H1 (cell line): ENCODE data around the gene RALGAPA2. TPM values are rescaled to one million over a fixed set of nuclear protein-coding genes. Genes with fewer than 3 reads are reported as not detected.

ENCODE experiments used
- BRCA1 ChIP-seq: IDR thresholded peaks from 2 replicates; pipeline ENCODE4 v1.6.1; 2012; ENCODE audit warnings: low read depth, low read length, improper control_type of control experiment
- NANOG ChIP-seq: IDR thresholded peaks from 2 replicates; pipeline ENCODE4 v1.6.1; 2011; ENCODE audit warnings: low read length, low read depth, mild to moderate bottlenecking, inconsistent platforms; ENCODE audit not compliant: insufficient read depth, poor library complexity, severe bottlenecking
- PHF8 ChIP-seq: fragments of 200-600 bp; sonication (generic); conservative IDR thresholded peaks from 2 replicates; pipeline ENCODE4 v1.7.1; 2012; ENCODE audit warnings: low read depth, mild to moderate bottlenecking, inconsistent platforms, low read length, moderate library complexity
- POLR2A ChIP-seq, 2 experiments: IDR thresholded peaks; 1 replicate in 1 of 2; 2 replicates in 1 of 2; pipeline ENCODE4 v1.6.1; 2011; ENCODE audit warnings: low read depth in 2 of 2, low read length in 2 of 2, mild to moderate bottlenecking in 2 of 2; ENCODE audit errors: control extremely low read depth in 1 of 2
- SP4 ChIP-seq: IDR thresholded peaks from 2 replicates; pipeline ENCODE4 v1.6.1; 2012; ENCODE audit warnings: low read length, inconsistent platforms
- TCF12 ChIP-seq: IDR thresholded peaks from 2 replicates; pipeline ENCODE4 v1.6.1; 2011; ENCODE audit warnings: low read depth, mild to moderate bottlenecking, low read length
- polyA plus RNA-seq, 7 experiments: library from polyadenylated mRNA; depleted of rRNA in 3 of 7; stranded (reverse) in 5 of 7; unstranded in 2 of 7; fragments of >200 nt in 5 of 7; fragments of 200-250 nt in 2 of 7; gene quantifications; 1 replicate in 5 of 7; 2 replicates in 1 of 7; 4 replicates in 1 of 7; pipeline versions ENCODE4 v1.2.1 to v1.2.3, GENCODE V29; 2011 to 2013; ENCODE audit warnings: missing spikeins in 2 of 7, mixed read lengths in 2 of 7
- total RNA-seq: library from RNA; stranded (reverse); fragmentation: NEBNext Ultra II Directional; extraction: Animal tissue kit (Norgen Biotek cat#: 25700); gene quantifications from 2 replicates; pipeline ENCODE4 v1.2.1, GENCODE V29; 2021
- TF ChIP-seq, protein P1 (sequence below): fragments of 300-600 bp; sonication (generic); IDR thresholded peaks from 2 replicates; pipeline ENCODE4 v1.7.1; 2012; ENCODE audit warnings: low read length, moderate library complexity, mild to moderate bottlenecking, inconsistent platforms; ENCODE audit not compliant: insufficient replicate concordance

The RALGAPA2 gene
- total and polyA plus RNA-seq, 2 of the 8 experiments (the other 6 are each of a cell fraction or from before 2014, with no cell fraction given): 5.1 to 25.5 TPM

DNA sequence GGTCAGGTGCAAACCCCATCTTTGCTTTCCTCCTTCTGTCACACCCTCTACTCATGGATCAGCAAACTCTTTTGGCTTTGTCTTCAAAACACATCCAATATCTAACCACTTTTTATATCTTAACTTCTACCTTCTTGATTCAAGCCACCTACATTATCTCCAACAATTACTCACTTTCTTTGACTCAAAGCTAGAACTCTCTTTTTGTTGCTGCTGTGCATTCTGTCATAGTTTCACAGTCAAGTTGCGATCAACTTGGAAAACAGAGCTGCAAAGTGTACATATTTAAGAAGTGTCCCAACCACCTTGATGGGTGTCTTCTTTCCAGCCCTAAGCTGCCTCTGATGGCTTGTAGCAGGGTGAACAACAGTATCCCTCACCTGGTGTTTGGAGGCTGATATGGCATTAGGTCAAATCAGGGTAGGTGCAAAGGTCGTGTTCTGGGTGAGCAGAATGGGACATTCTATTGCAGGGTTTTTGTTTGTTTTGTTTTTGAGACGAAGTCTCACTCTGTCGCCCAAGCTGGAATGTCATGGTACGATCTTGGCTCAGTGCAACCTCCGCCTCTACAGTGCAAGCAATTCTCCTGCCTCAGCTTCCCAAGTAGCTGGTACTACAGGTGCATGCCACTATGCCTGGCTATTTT lies 43.4 kb upstream of the RALGAPA2 start (continued):
- TF ChIP-seq, protein P1, sequence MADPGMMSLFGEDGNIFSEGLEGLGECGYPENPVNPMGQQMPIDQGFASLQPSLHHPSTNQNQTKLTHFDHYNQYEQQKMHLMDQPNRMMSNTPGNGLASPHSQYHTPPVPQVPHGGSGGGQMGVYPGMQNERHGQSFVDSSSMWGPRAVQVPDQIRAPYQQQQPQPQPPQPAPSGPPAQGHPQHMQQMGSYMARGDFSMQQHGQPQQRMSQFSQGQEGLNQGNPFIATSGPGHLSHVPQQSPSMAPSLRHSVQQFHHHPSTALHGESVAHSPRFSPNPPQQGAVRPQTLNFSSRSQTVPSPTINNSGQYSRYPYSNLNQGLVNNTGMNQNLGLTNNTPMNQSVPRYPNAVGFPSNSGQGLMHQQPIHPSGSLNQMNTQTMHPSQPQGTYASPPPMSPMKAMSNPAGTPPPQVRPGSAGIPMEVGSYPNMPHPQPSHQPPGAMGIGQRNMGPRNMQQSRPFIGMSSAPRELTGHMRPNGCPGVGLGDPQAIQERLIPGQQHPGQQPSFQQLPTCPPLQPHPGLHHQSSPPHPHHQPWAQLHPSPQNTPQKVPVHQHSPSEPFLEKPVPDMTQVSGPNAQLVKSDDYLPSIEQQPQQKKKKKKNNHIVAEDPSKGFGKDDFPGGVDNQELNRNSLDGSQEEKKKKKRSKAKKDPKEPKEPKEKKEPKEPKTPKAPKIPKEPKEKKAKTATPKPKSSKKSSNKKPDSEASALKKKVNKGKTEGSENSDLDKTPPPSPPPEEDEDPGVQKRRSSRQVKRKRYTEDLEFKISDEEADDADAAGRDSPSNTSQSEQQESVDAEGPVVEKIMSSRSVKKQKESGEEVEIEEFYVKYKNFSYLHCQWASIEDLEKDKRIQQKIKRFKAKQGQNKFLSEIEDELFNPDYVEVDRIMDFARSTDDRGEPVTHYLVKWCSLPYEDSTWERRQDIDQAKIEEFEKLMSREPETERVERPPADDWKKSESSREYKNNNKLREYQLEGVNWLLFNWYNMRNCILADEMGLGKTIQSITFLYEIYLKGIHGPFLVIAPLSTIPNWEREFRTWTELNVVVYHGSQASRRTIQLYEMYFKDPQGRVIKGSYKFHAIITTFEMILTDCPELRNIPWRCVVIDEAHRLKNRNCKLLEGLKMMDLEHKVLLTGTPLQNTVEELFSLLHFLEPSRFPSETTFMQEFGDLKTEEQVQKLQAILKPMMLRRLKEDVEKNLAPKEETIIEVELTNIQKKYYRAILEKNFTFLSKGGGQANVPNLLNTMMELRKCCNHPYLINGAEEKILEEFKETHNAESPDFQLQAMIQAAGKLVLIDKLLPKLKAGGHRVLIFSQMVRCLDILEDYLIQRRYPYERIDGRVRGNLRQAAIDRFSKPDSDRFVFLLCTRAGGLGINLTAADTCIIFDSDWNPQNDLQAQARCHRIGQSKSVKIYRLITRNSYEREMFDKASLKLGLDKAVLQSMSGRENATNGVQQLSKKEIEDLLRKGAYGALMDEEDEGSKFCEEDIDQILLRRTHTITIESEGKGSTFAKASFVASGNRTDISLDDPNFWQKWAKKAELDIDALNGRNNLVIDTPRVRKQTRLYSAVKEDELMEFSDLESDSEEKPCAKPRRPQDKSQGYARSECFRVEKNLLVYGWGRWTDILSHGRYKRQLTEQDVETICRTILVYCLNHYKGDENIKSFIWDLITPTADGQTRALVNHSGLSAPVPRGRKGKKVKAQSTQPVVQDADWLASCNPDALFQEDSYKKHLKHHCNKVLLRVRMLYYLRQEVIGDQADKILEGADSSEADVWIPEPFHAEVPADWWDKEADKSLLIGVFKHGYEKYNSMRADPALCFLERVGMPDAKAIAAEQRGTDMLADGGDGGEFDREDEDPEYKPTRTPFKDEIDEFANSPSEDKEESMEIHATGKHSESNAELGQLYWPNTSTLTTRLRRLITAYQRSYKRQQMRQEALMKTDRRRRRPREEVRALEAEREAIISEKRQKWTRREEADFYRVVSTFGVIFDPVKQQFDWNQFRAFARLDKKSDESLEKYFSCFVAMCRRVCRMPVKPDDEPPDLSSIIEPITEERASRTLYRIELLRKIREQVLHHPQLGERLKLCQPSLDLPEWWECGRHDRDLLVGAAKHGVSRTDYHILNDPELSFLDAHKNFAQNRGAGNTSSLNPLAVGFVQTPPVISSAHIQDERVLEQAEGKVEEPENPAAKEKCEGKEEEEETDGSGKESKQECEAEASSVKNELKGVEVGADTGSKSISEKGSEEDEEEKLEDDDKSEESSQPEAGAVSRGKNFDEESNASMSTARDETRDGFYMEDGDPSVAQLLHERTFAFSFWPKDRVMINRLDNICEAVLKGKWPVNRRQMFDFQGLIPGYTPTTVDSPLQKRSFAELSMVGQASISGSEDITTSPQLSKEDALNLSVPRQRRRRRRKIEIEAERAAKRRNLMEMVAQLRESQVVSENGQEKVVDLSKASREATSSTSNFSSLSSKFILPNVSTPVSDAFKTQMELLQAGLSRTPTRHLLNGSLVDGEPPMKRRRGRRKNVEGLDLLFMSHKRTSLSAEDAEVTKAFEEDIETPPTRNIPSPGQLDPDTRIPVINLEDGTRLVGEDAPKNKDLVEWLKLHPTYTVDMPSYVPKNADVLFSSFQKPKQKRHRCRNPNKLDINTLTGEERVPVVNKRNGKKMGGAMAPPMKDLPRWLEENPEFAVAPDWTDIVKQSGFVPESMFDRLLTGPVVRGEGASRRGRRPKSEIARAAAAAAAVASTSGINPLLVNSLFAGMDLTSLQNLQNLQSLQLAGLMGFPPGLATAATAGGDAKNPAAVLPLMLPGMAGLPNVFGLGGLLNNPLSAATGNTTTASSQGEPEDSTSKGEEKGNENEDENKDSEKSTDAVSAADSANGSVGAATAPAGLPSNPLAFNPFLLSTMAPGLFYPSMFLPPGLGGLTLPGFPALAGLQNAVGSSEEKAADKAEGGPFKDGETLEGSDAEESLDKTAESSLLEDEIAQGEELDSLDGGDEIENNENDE: no peak
- TF ChIP-seq TCF12: no peak
- no peak for TF ChIP-seq SP4
- no peak for TF ChIP-seq PHF8
- no peak for TF ChIP-seq BRCA1
- TF ChIP-seq POLR2A (IDR thresholded peaks at IDR 0.05; ENCODE audit: control extremely low read depth in 1 of 2, low read depth in 2 of 2, low read length in 2 of 2): no peak
- TF ChIP-seq NANOG: no peak
- TF ChIP-seq, all 59 proteins: peak for 0
